ENCODE data around the gene NOS3. TPM values are rescaled to one million over a fixed set of nuclear protein-coding genes. Genes with fewer than 3 reads are reported as not detected.
A peak's percentile ranks its signal among the peaks of the same experiment; 100 is the strongest.

Gene NOS3
- total and polyA plus RNA-seq, 2 of the 13 experiments (the other 11 are each of a cell fraction or from before 2014, with no cell fraction given), result 3.7 to 7.5 TPM

GRCh38 chr7:150974468-150975391, 16.1 kb upstream of the NOS3 start (continued):
- TF ChIP-seq MLXIP (CRISPR knock-in tag; IDR thresholded peaks at IDR 0.05; ENCODE audit: borderline replicate concordance) (no peak), XBP1 (CRISPR knock-in tag; IDR thresholded peaks at IDR 0.05) (no peak), ARID2 (CRISPR knock-in tag; IDR thresholded peaks at IDR 0.05; ENCODE audit: borderline replicate concordance) (no peak), CREB3 (CRISPR knock-in tag; IDR thresholded peaks at IDR 0.05) (no peak), U2AF2 (IDR thresholded peaks at IDR 0.05; ENCODE audit: low read depth, low read length) (no peak), FUBP1 (CRISPR knock-in tag; IDR thresholded peaks at IDR 0.05; ENCODE audit: borderline replicate concordance) (no peak), GTF3A (CRISPR knock-in tag; conservative IDR thresholded peaks at IDR 0.05) (no peak), HNRNPLL (IDR thresholded peaks at IDR 0.05; ENCODE audit: low read depth, low read length, poor library complexity, severe bottlenecking) (peak; percentile 95), ZNF691 (CRISPR knock-in tag; IDR thresholded peaks at IDR 0.05; ENCODE audit: borderline replicate concordance, low read depth) (no peak), XRCC5 (optimal IDR thresholded peaks at IDR 0.05; ENCODE audit: low read length) (peak; percentile 71), HES4 (CRISPR knock-in tag; IDR thresholded peaks at IDR 0.05; ENCODE audit: borderline replicate concordance) (0 out of 2 replicates have a peak, but pooled peaks have one; percentile 36), SP4 (CRISPR knock-in tag; IDR thresholded peaks at IDR 0.05) (no peak), ATRX (CRISPR knock-in tag; IDR thresholded peaks at IDR 0.05; ENCODE audit: borderline replicate concordance) (no peak), MYNN (CRISPR knock-in tag; IDR thresholded peaks at IDR 0.05; ENCODE audit: low read depth) (no peak), ZFY (CRISPR knock-in tag; IDR thresholded peaks at IDR 0.05) (0 out of 2 replicates have a peak, but pooled peaks have one; percentile 17), WIZ (CRISPR knock-in tag; IDR thresholded peaks at IDR 0.05) (no peak), DNMT3B (CRISPR knock-in tag; conservative IDR thresholded peaks at IDR 0.05) (no peak), RAD51 (IDR thresholded peaks at IDR 0.05; ENCODE audit: borderline replicate concordance) (no peak), ZNF567 (CRISPR knock-in tag; IDR thresholded peaks at IDR 0.05; ENCODE audit: borderline replicate concordance) (no peak), MLX (CRISPR knock-in tag; IDR thresholded peaks at IDR 0.05) (no peak)
